HG03457 (cell line): Measurements from ENCODE around the gene RAB6B.
"Not testable (repeated sequence)": the region's sequence is repeated elsewhere in the genome, so short reads cannot be mapped to it uniquely, and the experiment has no call there.

Source experiments
- ATAC-seq: cut with Tn5 transposase; IDR thresholded peaks from one replicate; pipeline ENCODE4 v1.9.1; 2021; ENCODE audit warnings: moderate number of reproducible peaks; ENCODE audit not compliant: unreplicated experiment

RAB6B gene

GRCh38 chr3:133824961-133825485, 70.7 kb downstream of the RAB6B start:
- ATAC-seq, result no peak

GRCh38 chr3:133821767-133822638, 73.7 kb downstream of the RAB6B start:
- ATAC-seq, result no peak

GRCh38 chr3:133820889-133821675, 74.6 kb downstream of the RAB6B start:
- ATAC-seq, result no peak

- ATAC-seq, result no peak
These were observed 75.6 kb downstream of the RAB6B start for GRCh38 chr3:133820129-133820528.

GRCh38 chr3:133815386-133815785, 80.3 kb downstream of the RAB6B start:
- ATAC-seq, result no peak

- ATAC-seq, result no peak
These were observed 82.8 kb downstream of the RAB6B start for GRCh38 chr3:133812872-133813271.

- peak; percentile 96 for ATAC-seq
These were observed 89.8 kb downstream of the RAB6B start, which contains the start of gene SRPRB for GRCh38 chr3:133805702-133806475. SRPRB (plus strand) TSS chr3:133805815; CDS start chr3:133805849, 34 bp downstream.

- no peak for ATAC-seq
These were observed 90.3 kb downstream of the RAB6B start for GRCh38 chr3:133805384-133805701.

GRCh38 chr3:133804896-133805295, 90.8 kb downstream of the RAB6B start:
- no peak for ATAC-seq

- no peak for ATAC-seq
These were observed 92.2 kb downstream of the RAB6B start for GRCh38 chr3:133803469-133803868.

GRCh38 chr3:133799794-133800585, 95.7 kb downstream of the RAB6B start:
- ATAC-seq, result no peak

GRCh38 chr3:133797396-133798105, 98.1 kb downstream of the RAB6B start:
- no peak for ATAC-seq

GRCh38 chr3:133792171-133792763, 103.4 kb downstream of the RAB6B start:
- ATAC-seq, result no peak

GRCh38 chr3:133788024-133788423, 107.7 kb downstream of the RAB6B start:
- no peak for ATAC-seq

GRCh38 chr3:133783762-133784161, 111.9 kb downstream of the RAB6B start:
- no peak for ATAC-seq

GRCh38 chr3:133782454-133782853, 113.2 kb downstream of the RAB6B start:
- no peak for ATAC-seq

GRCh38 chr3:133781570-133781969, 114.1 kb downstream of the RAB6B start:
- ATAC-seq, result no peak

- not testable (repeated sequence) for ATAC-seq
These were observed 114.9 kb downstream of the RAB6B start for GRCh38 chr3:133780756-133781155.

- no peak for ATAC-seq
These were observed 116.0 kb downstream of the RAB6B start for GRCh38 chr3:133779626-133780203.
